HUDEP-2 (cell line): ENCODE results near the gene PLXNB1.
A peak's percentile ranks its signal among the peaks of the same experiment; 100 is the strongest.
"Not testable (repeated sequence)": the region's sequence is repeated elsewhere in the genome, so short reads cannot be mapped to it uniquely, and the experiment has no call there.

ENCODE experiments used
- DNase-seq, 76 experiments: peaks; one replicate each; lab custom pipeline; 2025; ENCODE audit not compliant: unreplicated experiment in 76 of 76; lab: John Stamatoyannopoulos, UW

The PLXNB1 gene

DNA sequence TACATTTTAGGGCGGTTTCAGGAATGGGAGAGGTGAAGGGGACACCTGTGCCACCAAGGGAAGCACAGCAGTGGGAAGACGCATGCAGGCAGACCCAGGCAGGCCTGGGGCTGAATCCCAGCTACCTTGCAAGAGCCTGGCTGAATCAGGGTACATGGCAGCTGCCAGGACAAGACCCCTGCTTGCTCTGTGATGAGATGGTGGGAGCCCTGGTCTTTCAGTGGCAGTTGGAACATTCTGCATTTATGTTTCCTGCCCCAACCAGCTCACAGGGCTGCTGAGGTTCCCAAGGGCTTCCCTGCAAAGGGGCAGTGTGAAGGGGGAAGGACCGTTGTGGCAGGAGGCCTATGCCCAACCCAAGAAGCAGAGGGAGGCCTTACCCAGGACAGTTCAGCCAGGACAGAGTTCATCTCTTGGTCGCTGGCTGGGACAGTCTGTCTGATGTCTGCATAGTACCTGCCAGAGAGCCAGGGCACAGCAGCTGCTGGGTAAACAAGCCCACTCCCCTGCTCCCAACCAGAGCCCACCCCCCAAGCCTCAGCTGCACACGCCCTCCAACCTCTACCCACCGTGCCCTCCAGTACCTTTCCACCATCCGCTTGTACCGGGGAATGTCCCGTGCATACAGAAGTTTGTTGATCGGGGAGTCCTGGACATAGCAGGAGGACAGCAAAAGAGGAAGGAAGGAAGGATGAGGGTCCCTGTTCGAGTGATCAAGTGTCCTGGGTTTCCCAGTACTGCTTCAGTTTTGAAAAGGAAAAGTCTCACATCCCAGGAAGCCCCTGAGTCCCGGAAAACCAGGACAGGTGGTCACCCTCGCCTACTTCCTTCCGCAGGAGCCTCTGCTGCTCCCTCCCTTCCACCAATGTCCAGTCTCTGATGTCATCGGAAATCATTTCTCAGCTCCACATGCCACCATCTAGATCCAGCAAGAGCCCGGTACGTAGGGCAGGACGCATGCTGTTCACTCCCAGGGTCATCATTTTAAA lies 23.1 kb downstream of the PLXNB1 start:
- DNase-seq, result no peak

DNA sequence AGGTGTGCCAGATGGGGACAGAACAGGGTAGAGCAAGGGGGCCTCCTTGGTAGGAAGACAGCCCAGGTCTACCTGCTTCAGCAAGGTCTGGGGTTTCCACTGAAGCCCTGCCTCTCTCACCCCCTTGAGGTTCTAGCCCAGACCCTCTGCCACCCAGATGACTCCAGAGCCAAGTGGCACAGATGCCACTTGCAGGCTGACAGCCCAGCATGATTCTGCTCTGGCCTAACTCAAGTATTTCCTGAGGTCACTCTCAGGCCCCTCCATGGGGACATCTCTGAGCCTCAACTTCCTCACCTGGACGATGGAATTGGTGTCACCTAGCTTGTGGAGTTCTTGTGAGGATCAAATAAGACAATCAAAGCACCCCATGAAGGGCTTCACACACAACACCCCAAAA lies 23.9 kb downstream of the PLXNB1 start:
- DNase-seq, result no peak

DNA sequence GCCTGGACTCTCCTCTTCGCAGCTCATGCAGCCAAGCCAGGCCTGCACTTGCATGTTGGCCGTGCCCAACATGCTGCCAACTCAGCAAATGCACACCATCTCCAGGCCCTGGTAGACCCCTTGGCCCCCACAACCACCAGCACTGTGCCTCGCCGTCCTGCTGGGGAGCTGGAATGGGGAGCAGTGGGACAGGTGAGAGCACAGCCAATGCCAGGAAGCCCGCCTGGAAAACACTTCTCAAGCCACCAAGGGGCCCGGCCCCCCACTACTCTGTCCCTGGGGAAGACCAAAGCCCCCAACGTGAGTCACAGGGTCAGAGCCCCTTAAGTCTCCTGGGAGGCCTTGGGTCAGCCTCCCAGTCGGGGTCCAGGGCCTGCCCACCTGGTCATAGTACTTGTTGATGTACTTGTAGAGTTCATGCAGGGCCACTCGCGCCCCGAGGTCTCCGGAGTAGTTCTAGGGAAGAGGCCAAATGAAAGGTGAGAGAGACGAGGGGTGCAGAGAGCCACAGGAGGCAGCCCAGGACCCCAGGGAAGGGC lies 24.5 kb downstream of the PLXNB1 start:
- DNase-seq, result no peak

DNA sequence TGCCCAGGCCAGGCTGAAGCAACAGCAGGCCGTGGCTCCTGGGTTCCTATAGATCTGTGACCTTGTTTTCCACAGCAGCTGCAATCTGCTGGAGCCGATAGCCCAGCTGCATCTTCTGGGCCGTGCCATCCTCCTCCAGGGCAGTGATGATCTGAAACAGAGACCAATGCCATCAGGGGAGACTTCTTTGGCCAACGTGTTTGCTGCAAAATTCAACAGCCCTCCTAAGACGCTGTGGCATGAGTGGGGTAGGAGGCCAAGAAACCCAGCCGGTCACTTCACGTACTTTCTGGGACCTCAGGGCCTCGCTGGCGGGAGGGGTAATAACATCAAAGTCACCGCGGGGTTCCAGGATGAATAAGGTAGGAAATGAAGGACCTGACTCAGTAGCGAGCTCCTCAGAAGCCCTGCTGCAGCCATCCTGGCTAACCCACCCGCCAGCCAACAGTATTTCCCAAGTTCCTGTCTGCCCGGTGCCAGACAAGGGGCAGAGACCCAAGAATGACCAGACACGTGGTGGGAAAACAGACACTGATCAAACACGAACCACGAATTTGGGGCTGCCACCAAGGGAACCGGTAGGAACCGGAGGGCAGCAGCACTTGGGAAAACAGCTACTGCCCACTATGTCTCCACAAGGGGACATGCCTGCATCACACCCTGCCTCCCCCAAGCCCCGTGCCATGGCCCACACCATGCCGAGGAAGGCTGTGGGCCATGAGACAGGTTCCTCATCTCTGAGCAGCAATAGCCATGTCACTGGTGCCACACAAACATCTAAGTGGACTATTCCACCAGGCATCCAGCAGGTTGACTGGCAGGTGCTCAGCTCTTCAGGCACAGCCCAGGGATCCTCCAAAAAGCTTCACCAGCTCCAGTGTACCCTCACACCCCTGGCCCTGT lies 25.2 kb downstream of the PLXNB1 start:
- DNase-seq, result no peak

DNA sequence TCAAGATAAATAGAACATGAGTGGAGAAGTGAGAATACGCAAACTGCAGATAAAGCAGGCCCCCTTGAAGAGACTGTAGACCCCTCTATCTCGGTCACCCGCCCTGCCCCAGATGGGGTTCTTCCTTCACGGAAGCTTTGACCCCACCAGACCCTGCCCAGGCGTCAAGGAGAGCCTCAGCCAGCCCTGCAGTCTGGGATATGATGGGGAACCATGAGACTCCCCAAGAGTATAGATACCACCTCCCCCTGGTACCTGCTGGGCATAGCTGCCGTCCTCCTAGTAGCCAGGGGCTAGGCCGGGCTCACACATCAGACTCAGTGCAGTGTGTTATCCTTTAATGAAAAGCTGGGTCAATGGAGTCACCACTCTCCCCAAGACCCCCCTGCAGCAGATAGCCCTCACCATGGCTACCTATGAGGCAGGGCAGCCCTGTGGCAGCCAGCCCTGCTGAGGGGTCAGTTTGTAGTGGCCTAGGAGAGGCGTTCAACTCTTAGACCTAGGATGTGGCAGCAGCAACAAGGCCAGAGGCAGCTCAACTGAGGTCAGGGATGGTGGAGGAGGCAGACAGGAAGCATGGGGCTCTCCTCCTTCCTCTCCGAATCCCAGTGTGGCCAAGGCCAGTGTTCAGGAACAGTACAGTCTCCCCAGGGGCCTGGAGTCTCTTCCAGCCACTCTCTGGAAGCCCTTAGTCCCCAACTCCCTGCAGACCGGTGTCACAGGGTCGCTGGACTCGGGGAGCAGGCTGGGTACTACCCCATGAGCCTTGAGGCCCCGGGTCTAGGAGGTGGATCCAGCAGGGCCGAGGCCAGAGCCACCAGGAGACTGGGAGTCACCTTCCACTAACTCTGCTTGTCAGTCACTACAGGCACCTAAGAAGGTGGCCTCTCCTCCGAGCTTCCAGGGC lies 26.1 kb downstream of the PLXNB1 start:
- DNase-seq, result no peak

DNA sequence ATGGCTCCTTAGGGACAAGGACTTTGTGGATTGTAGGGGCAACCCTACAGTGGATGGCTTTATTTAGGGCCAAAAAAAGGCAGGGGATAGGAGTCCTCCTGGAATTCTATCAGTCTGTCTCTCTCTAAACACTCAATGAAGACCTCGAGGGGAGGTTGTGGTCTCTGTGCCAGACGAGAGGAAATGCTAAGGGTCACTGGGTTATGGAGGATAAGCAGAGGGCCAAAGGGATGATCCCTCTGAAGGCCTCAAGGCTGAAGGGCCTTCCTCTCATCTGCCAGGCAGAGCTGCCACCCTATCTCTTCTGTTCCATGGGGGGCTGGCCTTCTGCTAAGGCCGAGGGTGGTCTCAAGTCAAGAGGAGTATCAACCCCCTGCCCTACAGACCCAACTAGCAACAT lies 27.0 kb downstream of the PLXNB1 start:
- DNase-seq, result no peak

DNA sequence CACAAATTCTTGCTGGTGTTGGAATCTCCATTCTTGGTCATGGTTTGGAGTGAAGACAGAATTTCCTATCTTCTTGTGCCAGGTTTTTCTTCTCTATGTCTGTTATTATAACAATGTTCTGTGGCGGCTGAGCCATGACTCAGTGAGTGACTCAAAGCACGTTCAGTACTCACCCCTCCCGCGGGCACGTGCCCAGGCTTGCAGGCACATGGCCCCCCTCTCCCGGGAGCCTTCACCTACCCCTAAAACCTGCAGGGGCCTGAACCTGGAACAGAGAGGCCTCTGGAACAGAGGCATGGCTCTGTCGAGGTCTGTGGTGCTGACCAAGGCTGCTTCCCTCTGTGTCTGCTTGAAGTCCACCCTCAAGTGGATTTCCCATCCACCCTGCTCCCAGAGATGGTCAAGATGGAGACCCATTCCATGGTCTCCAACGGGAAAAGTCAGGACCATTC lies 27.6 kb downstream of the PLXNB1 start:
- peak in 52 of 76 experiments; percentile 6 to 70 (median 35) for DNase-seq

DNA sequence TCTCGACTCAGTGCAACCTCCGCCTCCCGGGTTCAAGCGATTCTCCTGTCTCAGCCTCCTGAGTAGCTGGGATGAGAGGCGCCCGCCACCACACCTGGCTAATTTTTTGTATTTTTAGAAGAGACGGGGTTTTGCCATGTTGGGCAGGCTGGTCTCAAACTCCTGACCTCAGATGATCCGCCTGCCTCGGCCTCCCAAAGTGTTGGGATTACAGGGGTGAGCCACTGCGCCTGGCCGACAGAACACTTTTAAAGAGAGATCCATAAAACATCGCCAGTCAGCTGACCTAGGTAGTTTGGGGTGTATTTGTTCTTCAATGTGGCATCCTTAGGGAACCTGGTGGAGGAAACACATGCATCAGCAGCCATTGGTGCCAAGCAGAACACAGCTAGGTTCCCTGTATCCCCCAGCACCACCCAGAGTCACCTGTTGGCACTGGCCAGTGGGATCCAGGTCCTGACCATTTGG lies 28.4 kb downstream of the PLXNB1 start:
- not testable (repeated sequence) for DNase-seq

DNA sequence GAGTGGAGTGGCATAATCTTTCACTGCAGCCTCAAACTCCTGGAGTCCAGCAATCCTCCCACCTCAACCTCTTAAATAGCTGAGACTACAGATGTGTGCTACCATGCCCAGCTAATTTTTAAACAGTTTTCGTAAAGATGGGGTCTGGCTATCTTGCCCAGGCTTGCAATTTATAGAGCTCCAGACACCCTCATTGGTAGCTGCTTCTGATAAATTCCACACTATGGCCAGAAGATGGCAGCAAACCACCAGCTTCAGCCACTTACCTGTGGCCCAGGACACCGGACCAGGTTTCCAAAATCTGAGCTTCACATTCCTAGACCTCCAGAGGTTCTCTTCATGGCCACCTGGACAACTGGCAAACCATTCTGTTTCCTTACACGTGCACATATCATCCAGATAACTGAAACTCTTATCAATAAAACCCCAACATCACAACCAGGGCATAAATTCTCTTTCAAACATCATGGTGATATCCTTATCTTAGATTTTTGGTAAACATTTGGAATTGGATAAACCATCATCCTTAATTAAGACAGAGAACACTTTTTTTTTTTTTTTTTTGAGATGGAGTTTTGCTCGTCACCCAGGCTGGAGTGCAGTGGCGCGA lies 29.0 kb downstream of the PLXNB1 start:
- DNase-seq, result peak in 41 of 76 experiments; percentile 4 to 61 (median 31)

DNA sequence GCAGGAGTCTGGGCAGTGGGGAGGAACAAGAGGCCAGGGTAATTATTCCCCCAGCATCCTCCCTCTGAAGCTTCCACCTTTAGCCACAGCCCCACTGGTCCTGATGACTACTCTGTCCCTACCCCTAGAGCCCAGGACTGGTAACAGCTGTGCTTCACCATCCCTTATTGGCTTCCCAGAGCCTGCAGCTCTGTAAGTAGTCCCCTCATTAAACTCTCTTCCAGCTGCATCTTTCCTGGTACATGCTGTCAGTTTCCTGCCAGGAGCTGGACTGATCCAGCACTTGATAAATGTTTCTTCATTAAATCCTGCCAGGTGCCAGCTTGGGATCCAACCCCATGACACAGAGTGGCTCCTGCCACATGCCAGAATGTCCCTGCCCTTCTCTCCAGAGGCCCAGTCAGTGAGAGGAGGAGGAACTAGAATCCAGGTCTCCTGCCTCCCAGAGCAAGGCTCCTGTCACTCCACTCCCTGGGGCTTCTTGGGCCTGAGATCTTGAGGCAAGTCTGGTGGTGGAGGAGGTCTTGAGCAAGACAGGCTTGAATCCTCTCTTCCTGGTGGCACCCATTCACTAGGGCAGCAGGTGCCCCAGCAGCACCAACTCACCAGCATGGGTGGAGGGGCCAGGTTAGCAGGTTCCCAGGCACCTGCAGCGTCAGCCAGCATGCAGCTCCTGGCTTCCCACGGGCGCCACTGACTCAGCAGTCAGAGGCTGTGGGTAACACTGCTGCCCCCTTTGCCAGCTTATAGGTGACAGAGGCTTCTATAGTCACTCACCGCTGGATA lies 30.3 kb downstream of the PLXNB1 start:
- no peak for DNase-seq

DNA sequence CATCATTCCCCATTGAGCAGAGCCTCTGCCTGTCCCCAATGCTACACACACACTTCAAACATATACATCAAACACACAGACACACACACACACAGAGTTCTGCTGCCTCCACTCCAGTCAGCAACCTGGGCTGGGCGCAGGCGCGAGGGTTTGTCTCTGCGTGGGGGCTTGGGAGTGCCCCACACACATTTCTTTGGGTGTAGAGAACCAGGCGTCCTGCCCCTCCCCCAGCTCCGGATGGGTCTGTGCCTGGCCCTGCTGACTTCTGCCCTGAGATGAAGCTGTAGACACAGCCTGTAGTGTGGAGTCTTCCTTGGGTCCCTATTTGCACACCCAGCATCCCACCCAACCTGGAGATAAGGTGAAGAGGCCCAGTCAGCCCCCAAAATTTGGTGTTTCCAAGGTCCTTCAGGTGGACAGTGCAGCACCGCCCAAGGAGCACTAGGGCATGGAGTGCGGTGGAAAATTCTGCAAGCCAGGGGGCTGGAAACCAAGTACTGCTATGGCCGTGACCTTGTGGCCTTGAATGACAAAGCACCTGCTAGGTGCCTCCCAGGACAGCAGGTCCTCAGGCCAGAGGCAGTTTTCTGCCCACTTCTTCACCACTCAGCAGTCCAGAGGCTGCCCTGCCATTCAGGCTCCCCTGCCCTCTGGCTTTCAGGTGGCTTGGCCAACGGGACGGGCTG lies 31.0 kb downstream of the PLXNB1 start:
- no peak for DNase-seq

DNA sequence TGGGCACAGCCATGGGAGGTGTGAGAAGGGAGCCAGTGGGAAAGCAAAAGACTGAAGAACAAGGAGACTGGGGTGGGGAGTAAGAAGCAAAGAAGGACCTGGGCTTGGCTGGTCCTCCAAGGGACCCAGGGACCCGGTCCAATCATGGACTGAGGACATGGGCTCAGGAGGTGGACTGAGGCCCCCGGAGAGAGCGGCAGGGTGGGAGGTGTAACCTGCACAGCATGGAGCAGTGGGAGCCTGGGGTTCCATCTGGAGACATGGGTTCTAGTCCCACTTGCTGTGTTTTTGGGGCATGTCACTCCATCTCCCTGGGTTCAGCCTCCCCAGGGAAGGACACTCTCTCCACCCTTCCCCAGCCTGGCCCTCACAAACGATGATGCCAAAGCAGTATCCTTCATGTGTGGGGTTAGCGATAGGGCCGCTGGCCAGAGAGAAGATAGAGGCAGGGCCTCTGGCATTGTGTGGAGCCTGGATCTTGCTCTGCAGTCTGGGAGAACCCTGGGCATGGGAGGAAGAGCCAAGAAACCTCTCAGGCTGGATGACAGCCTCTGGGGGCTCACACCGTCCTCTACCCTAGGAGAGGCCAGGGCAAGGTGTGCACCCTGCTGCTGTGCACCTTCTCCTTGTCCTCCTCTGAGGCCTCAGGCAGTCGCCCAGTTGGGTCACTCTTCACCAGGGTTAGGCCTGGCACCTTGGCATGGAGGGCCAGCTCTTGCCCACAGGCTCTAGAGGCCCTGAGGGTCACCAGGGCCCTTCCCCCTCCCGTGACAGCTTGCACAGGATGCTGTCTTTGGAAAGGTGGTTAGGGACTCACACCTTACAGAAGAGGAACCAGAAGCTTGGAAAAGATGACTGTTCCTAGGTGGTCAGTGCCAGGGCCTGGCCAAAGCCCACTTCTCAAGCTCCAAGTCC lies 31.9 kb downstream of the PLXNB1 start:
- no peak for DNase-seq

DNA sequence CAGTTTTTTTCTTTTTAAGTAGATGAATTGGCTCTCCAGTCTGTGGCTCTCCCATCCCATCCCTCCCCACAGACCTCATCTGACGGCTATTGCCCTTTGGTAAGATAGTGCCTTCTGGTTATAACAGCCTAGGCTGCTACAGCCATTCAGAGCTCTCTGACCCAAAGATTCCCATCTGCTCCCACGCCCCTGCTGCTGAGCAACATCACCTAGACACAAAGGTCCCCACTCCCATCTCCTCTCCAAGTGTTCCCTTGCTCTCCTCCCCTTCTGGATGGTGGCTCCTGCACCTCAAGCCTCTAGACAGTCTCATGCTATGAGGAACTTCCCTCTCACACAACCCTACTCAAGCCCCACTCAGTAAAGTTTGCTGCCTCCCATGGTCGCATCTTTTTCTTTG lies 34.2 kb downstream of the PLXNB1 start:
- DNase-seq, result no peak

DNA sequence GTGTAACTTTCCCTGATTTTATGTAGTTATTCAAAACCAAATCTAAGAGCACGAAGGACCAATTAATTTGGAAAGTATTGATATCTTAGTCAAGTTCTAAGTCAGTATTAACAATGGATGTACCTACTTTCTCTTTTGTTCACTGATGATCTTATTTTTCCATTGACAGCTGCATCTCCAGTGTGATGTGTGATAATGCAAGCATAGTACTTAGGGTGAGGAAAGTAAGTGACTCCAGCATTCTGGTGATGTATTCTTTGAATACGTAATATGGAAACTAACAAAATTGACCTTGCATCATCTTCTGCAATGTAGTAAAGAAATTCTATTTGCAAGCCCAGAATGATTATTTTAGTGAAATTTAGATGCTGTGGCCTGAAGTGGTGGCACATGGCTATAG lies 35.5 kb downstream of the PLXNB1 start:
- DNase-seq, result no peak

DNA sequence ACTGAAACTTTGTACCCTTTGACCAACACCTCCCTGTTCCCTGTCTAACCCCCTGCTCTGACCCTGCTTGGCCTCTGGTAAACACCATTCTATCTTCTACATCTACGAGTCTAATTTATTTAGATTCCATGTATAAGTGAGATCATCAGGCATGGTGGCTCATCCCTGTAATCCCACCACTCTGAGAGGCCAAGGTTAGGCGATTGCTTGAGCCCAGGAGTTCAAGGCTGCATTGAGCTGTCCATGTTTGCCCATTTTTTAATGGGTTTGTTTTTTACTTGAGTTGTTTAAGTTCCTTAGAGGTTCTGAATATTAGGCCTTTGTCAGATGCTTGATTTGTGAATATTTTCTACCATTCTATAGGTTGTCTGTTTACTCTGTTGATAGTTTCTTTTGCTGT lies 40.9 kb downstream of the PLXNB1 start:
- no peak for DNase-seq

DNA sequence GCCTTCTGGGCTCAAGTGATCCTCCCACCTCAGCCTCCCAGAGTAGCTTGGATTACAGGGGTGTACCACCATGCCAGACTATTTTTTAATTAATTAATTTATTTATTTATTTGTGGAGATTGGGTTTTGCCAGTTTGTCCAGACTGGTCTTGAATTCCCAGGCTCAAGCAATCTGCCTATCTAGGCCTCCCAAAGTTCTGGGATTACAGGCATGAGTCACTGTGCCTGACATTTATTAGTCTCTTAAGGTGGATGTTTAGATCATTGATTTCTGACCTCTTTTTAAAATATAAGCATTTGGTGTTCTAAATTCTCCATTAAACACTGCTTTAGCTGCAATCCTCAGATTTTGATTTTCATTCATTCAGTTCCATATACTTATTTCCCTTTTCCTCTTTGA lies 42.3 kb downstream of the PLXNB1 start:
- no peak for DNase-seq

DNA sequence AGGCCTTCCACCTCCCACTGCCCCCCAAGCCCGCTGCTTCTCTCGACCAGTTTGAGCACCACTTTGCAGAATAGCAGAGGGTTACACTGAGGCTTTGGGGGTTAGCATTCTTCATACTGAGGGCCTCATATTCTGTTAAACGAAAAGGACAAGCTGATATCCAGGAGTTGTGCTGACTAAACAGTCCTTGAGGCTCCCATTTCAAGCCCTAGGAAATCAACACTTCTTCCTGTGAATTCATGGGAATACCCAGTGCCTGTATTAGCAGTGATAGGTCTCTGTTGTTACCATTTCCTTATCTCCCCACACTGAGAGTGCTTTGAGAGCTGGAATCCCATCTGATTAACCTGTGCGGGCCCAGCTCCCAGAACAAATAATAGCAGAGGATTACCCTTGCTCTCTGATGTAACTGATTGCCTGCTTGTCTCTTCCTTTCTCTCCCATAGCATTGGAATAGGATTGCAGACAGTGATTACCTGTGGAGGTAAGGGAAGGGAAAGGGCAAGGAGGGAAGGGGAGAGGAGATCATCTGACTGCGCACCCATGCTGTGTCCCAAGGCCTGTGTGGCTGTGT lies 56.9 kb downstream of the PLXNB1 start:
- no peak for DNase-seq
